GM12878 (cell line): ENCODE results near the gene TPGS1. TPM values are rescaled to one million over a fixed set of nuclear protein-coding genes. Genes with fewer than 3 reads are reported as not detected.

ENCODE experiments used
- ATAC-seq: fragments of 200-7000 bp; cut with Tn5 transposase; 3 replicates; pipeline ENCODE4 v1.9.1; 2020; ENCODE audit warnings: mild to moderate bottlenecking, moderate library complexity
- BruUV-seq: library from RNA; stranded (reverse); fragments of 400-500 nt; replicated peaks from 2 replicates; lab custom pipeline; 2021; lab: Mats Ljungman, UMichigan
- CTCF ChIA-PET: fragments of 300-600 bp; sonication (Branson Sonifier 250); formaldehyde crosslinking; extraction: SDS; loops from one replicate; lab custom pipeline; 2021; ENCODE audit warnings: inconsistent platforms; lab: Yijun Ruan, JAX
- POLR2A ChIA-PET: fragments of 350-600 bp; formaldehyde crosslinking; extraction: SDS; loops from one replicate; lab custom pipeline; 2021; ENCODE audit warnings: inconsistent platforms; lab: Charles Lee
- RAD21 ChIA-PET: fragments of 300-600 bp; sonication (Branson Sonifier 250); formaldehyde crosslinking; loops from one replicate; lab custom pipeline; 2023; ENCODE audit warnings: antibody characterized with exemption; ENCODE audit not compliant: unreplicated experiment; lab: Charles Lee
- SMC1A ChIA-PET: fragments of 300-600 bp; sonication (Branson Sonifier 250); formaldehyde crosslinking; loops from one replicate; lab custom pipeline; 2023; ENCODE audit not compliant: unreplicated experiment, uncharacterized antibody; lab: Charles Lee
- DNase-seq: peaks from one replicate; pipeline ENCODE4 v3.0.0-alpha.2; 2011; ENCODE audit warnings: low read depth, low spot score
- FAIRE-seq: peaks from 3 replicates; lab custom pipeline; 2011; peaks lifted over from hg19 to GRCh38; lab: Jason Lieb, UNC
- H2AFZ ChIP-seq: 2 replicates; pipeline ENCODE4 v1.6.0; 2011; ENCODE audit warnings: low read depth, low read length, control low read depth; ENCODE audit not compliant: control insufficient read depth
- H3K27ac ChIP-seq: 2 replicates; pipeline ENCODE4 v1.5.1; 2011; ENCODE audit warnings: control low read depth; ENCODE audit not compliant: control insufficient read depth, insufficient read depth
- H3K27me3 ChIP-seq, 2 experiments: replicated peaks in 1 of 2; 2 replicates each; pipeline versions ENCODE4 v1.6.0 to v1.6.1; 2011; ENCODE audit warnings: low read length in 1 of 2; ENCODE audit not compliant: control insufficient read depth in 2 of 2, insufficient read depth in 2 of 2
- H3K36me3 ChIP-seq, 2 experiments: 2 replicates each; pipeline ENCODE4 v1.5.1; 2011; ENCODE audit warnings: low read length in 1 of 2; ENCODE audit not compliant: control insufficient read depth in 2 of 2, insufficient read depth in 2 of 2
- H3K4me1 ChIP-seq: 2 replicates; pipeline ENCODE4 v1.6.1; 2011; ENCODE audit warnings: mild to moderate bottlenecking, low read length, moderate library complexity, mixed read lengths; ENCODE audit not compliant: control insufficient read depth, insufficient read depth
- H3K4me2 ChIP-seq: 2 replicates; pipeline ENCODE4 v1.6.0; 2011; ENCODE audit warnings: control low read depth; ENCODE audit not compliant: control insufficient read depth, insufficient read depth
- H3K4me3 ChIP-seq: fragments of 200-600 bp; sonication (generic); 2 replicates; pipeline ENCODE4 v1.5.1; 2016
- H3K79me2 ChIP-seq: 2 replicates; pipeline ENCODE4 v1.6.0; 2011; ENCODE audit warnings: low read length; ENCODE audit not compliant: control insufficient read depth, insufficient read depth
- H3K9ac ChIP-seq: 2 replicates; pipeline ENCODE4 v1.8.0; 2011; ENCODE audit warnings: low read length, control low read depth, mixed read lengths; ENCODE audit not compliant: control insufficient read depth, insufficient read depth
- H3K9me3 ChIP-seq: replicated peaks from 3 replicates; pipeline ENCODE4 v1.5.1; 2011; ENCODE audit warnings: mild to moderate bottlenecking, low read length; ENCODE audit not compliant: control insufficient read depth, insufficient read depth
- H4K20me1 ChIP-seq: 2 replicates; pipeline ENCODE4 v1.6.0; 2011; ENCODE audit not compliant: control insufficient read depth, insufficient read depth
- BCL11A ChIP-seq: IDR thresholded peaks from 2 replicates; pipeline ENCODE4 v1.6.1; 2011; ENCODE audit warnings: low read depth, low read length
- BHLHE40 ChIP-seq, 2 experiments: fragments of 450-650 bp in 1 of 2; IDR thresholded peaks; 2 replicates each; pipeline ENCODE4 v1.6.1; 2011 to 2017; ENCODE audit warnings: low read depth in 2 of 2, borderline replicate concordance in 1 of 2, improper control_type of control experiment in 1 of 2, low read length in 1 of 2, mild to moderate bottlenecking in 1 of 2
- CBX3 ChIP-seq: fragments of 200-600 bp; sonication (generic); IDR thresholded peaks from 2 replicates; pipeline ENCODE4 v1.6.1; 2016; ENCODE audit warnings: low read depth, borderline replicate concordance
- CREM ChIP-seq: IDR thresholded peaks from 2 replicates; pipeline ENCODE4 v1.6.1; 2014; ENCODE audit warnings: antibody characterized with exemption, low read depth
- JUNB ChIP-seq: IDR thresholded peaks from 2 replicates; pipeline ENCODE4 v1.6.1; 2016; ENCODE audit warnings: antibody characterized with exemption, mild to moderate bottlenecking
- POU2F2 ChIP-seq: IDR thresholded peaks from 3 replicates; pipeline ENCODE4 v1.6.1; 2011; ENCODE audit warnings: low read depth, mild to moderate bottlenecking, low read length, borderline replicate concordance
- RFX5 ChIP-seq: IDR thresholded peaks from 2 replicates; pipeline ENCODE4 v1.6.1; 2011; ENCODE audit warnings: low read depth, low read length, improper control_type of control experiment
- SIN3A ChIP-seq: IDR thresholded peaks from 2 replicates; pipeline ENCODE4 v1.6.1; 2012; ENCODE audit warnings: low read depth, low read length, improper control_type of control experiment
- TAF1 ChIP-seq: IDR thresholded peaks from 2 replicates; pipeline ENCODE4 v1.6.1; 2011; ENCODE audit warnings: mild to moderate bottlenecking, low read depth, low read length, borderline replicate concordance
- TARDBP ChIP-seq: IDR thresholded peaks from 2 replicates; pipeline ENCODE4 v1.6.1; 2016; ENCODE audit warnings: borderline replicate concordance
- ZNF622 ChIP-seq: fragments of 450-650 bp; IDR thresholded peaks from 2 replicates; pipeline ENCODE4 v1.6.1; 2017; ENCODE audit warnings: mild to moderate bottlenecking, inconsistent platforms
- WGBS: methylation state at CpG from one replicate; pipeline ENCODE4 v1.1.6; 2016; ENCODE audit warnings: low lambda C conversion rate; ENCODE audit not compliant: insufficient replicate concordance, insufficient coverage; ENCODE audit errors: missing lambda C conversion rate; 5-methylcytosine and 5-hydroxymethylcytosine counted together
- in situ Hi-C: fragments of 300-500 bp; cut with MboI; formaldehyde crosslinking; loops from 9 replicates; pipeline ENCODE4 v1.14.3; 2018; ENCODE audit warnings: mixed read lengths
- intact Hi-C: fragments of 100-400 bp; cut with micrococcal nuclease; formaldehyde crosslinking; loops from one replicate; pipeline ENCODE4 v1.14.2; 2022; ENCODE audit not compliant: unreplicated experiment
- polyA plus RNA-seq, 11 experiments: library from polyadenylated mRNA; depleted of rRNA in 4 of 11; unstranded in 6 of 11; stranded (reverse) in 5 of 11; fragments of >200 nt; fragmentation: Nextera tagmentation in 4 of 11; fragmentation: Illumina TruSeq in 1 of 11; extraction: Ambion mirVana in 4 of 11; extraction: Trizol in 1 of 11; gene quantifications; 1 replicate in 1 of 11; 2 replicates in 10 of 11; pipeline versions ENCODE4 v1.2.1 to v1.2.3, GENCODE V29; 2011 to 2016; ENCODE audit warnings: inconsistent platforms in 2 of 11, missing spikeins in 2 of 11, low read depth in 1 of 11
- total RNA-seq, 4 experiments: library from RNA; depleted of rRNA in 3 of 4; stranded (reverse); fragments of >200 nt in 3 of 4; fragmentation: Illumina TruSeq in 1 of 4; extraction: Trizol in 1 of 4; gene quantifications; 2 replicates each; pipeline versions ENCODE4 v1.2.1 to v1.2.3, GENCODE V29; 2013 to 2021
- TF ChIP-seq, protein P1 (sequence below): IDR thresholded peaks from 2 replicates; pipeline ENCODE4 v1.6.1; 2011; ENCODE audit warnings: borderline replicate concordance, low read depth, mild to moderate bottlenecking, moderate library complexity, low read length; ENCODE audit not compliant: insufficient read depth, poor library complexity, severe bottlenecking
- TF ChIP-seq, protein P2 (sequence below): fragments of 450-650 bp; IDR thresholded peaks from 2 replicates; pipeline ENCODE4 v1.6.1; 2016; ENCODE audit warnings: mild to moderate bottlenecking

Gene TPGS1
- total and polyA plus RNA-seq, 10 of the 15 experiments (the other 5 are each of a cell fraction or from before 2014, with no cell fraction given), result 0.24 to 24.7 (median 7.7) TPM; not detected in 2

DNA sequence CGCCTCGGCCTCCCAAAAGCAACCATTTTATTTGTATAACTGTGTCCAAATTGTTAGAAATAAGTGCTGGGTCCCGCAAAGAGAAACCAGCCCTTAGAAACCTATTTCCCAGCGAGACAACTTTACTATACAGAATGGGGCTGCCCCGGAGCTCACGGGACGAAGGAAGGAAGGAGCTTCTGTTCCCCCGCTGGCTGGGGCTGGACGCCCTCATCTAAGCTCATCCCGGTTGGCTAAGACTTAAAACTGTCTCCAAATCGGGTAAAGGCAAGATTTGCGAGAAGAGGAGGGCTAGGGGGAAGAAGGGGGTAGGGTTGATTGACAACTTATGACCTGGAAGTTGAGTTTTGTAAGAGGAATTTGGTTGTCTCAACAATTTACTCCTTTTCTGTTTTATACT is 52.8 kb downstream of the TPGS1 start:
- in situ Hi-C loops, result no loop called here
- Histone ChIP-seq H3K79me2 (no peaks in the 10 kb centered on the region), H3K4me2 (no peak overlapping the region), H4K20me1 (no peaks in the 10 kb centered on the region)
- RAD21 ChIA-PET, result no interaction called here
- no TSS peak for BruUV-seq
- intact Hi-C loops, result no loop called here
- TF ChIP-seq JUNB (no peak), POU2F2 (no peak), BCL11A (no peak), TAF1 (no peak), SIN3A (no peak), CREM (no peak), TARDBP (no peak), BHLHE40 (IDR thresholded peaks at IDR 0.05; ENCODE audit: borderline replicate concordance in 1 of 2, low read depth in 2 of 2, low read length in 1 of 2) (no peak), ZNF622 (no peak), RFX5 (no peak), CBX3 (no peak)
- TF ChIP-seq, protein P1, sequence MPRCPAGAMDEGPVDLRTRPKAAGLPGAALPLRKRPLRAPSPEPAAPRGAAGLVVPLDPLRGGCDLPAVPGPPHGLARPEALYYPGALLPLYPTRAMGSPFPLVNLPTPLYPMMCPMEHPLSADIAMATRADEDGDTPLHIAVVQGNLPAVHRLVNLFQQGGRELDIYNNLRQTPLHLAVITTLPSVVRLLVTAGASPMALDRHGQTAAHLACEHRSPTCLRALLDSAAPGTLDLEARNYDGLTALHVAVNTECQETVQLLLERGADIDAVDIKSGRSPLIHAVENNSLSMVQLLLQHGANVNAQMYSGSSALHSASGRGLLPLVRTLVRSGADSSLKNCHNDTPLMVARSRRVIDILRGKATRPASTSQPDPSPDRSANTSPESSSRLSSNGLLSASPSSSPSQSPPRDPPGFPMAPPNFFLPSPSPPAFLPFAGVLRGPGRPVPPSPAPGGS, result no peak
- TF ChIP-seq, protein P2, sequence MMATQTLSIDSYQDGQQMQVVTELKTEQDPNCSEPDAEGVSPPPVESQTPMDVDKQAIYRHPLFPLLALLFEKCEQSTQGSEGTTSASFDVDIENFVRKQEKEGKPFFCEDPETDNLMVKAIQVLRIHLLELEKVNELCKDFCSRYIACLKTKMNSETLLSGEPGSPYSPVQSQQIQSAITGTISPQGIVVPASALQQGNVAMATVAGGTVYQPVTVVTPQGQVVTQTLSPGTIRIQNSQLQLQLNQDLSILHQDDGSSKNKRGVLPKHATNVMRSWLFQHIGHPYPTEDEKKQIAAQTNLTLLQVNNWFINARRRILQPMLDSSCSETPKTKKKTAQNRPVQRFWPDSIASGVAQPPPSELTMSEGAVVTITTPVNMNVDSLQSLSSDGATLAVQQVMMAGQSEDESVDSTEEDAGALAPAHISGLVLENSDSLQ, result no peak
- TF ChIP-seq, all 136 proteins: peak for 0
- DNase-seq, result no peak
- ChIA-PET CTCF (no interaction called here), SMC1A (no interaction called here), POLR2A (no interaction called here)
- no peak overlapping the region for H3K27ac ChIP-seq
- WGBS, result 47% methylated on average over 12 of the region's 12 CpGs
- no peak overlapping the region for H2AFZ ChIP-seq
- H3K4me3 ChIP-seq, result no peak overlapping the region
- no peaks in the 10 kb centered on the region for H3K36me3 ChIP-seq
- ATAC-seq, result no peak
- no peak overlapping the region for H3K9ac ChIP-seq
- H3K4me1 ChIP-seq, result no peaks in the 10 kb centered on the region
- H3K27me3 ChIP-seq, result no peaks in the 10 kb centered on the region
- no peaks in the 10 kb centered on the region for H3K9me3 ChIP-seq
- FAIRE-seq, result no peak
